CD4-positive, alpha-beta T cell treated with Interleukin-21 for 1 hour (primary cell): Measurements from ENCODE around the gene STOML2.

Experiments
- DNase-seq: peaks from one replicate; pipeline ENCODE4 v3.0.0-alpha.2; 2020

Gene STOML2

GRCh38 chr9:35071814-35072460 lies 31.0 kb downstream of the STOML2 start:
- peak; percentile 79 for DNase-seq

- DNase-seq: no peak
Measured at GRCh38 chr9:35070823-35071813, 31.8 kb downstream of the STOML2 start.

GRCh38 chr9:35069020-35069419 lies 33.9 kb downstream of the STOML2 start:
- DNase-seq: no peak

- DNase-seq: no peak
Measured at GRCh38 chr9:35067056-35067455, 35.9 kb downstream of the STOML2 start.

GRCh38 chr9:35060548-35061207 lies 42.3 kb downstream of the STOML2 start:
- DNase-seq: no peak

GRCh38 chr9:35059438-35059837 lies 43.5 kb downstream of the STOML2 start:
- DNase-seq: no peak

- DNase-seq: no peak
Measured at GRCh38 chr9:35057271-35057620, 45.7 kb downstream of the STOML2 start.

GRCh38 chr9:35056571-35057270 lies 46.2 kb downstream of the STOML2 start:
- DNase-seq: no peak

- DNase-seq: no peak
Measured at GRCh38 chr9:35054871-35055644, 47.9 kb downstream of the STOML2 start.

- DNase-seq: no peak
Measured at GRCh38 chr9:35054185-35054835, 48.6 kb downstream of the STOML2 start.

GRCh38 chr9:35051069-35051967 lies 51.6 kb downstream of the STOML2 start:
- peak; percentile 55 for DNase-seq
